HT-29 (cell line): ENCODE measurements around the gene PAN2. TPM values are rescaled to one million over a fixed set of nuclear protein-coding genes. Genes with fewer than 3 reads are reported as not detected.
"Not testable (repeated sequence)": the region's sequence is repeated elsewhere in the genome, so short reads cannot be mapped to it uniquely, and the experiment has no call there.

ENCODE experiments used
- DNase-seq: peaks from one replicate; pipeline ENCODE4 v3.0.0-alpha.2; 2015; ENCODE audit warnings: low spot score
- total RNA-seq: library from RNA; depleted of rRNA; stranded (reverse); fragments of >200 nt; shearing (Covaris generic); gene quantifications from 2 replicates; pipeline ENCODE4 v1.2.3, GENCODE V29; 2014

PAN2 gene
- total RNA-seq, 1 experiment from 2014 or later: 28.8 TPM

DNA sequence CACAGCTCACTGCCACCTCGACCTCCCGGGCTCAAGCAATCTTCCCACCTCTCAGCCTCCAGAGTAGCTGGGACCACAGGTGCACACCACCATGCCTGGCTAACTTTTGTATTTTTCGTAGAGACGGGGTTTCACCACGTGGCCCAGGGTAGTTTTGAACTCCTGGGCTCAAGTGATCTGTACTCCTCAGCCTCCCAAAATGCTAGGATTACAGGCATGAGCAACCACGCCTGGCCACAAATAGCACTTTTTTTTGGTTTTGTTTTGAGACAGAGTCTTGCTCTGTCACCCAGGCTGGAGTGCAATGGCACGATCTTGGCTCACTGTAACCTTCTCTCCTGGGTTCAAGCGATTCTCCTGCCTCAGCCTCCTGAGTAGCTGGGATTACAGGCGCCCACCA, 13.5 kb upstream of the PAN2 start:
- not testable (repeated sequence) for DNase-seq

DNA sequence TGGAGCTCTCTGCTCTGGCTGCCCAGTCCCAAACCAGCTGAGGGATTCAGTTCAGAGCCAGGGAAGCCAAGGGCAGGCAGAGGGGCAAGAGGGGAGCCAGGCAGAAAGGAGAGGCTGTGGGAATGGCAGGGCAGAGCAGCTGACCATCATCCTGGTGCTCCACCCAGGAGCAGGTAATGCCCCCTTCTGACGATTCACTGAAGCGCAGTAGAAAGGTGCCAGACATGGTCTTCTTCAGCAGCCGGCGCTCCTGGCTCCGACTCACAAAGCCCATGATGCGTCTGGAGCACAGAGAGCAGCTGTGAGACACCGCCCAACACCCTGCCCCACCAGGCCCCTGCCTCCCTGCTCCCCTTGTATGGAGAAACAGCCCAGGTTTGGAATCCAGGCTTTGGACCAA, 12.9 kb upstream of the PAN2 start:
- no peak for DNase-seq

GRCh38 chr12:56342290-56342689, 8.5 kb upstream of the PAN2 start:
- not testable (repeated sequence) for DNase-seq

DNA sequence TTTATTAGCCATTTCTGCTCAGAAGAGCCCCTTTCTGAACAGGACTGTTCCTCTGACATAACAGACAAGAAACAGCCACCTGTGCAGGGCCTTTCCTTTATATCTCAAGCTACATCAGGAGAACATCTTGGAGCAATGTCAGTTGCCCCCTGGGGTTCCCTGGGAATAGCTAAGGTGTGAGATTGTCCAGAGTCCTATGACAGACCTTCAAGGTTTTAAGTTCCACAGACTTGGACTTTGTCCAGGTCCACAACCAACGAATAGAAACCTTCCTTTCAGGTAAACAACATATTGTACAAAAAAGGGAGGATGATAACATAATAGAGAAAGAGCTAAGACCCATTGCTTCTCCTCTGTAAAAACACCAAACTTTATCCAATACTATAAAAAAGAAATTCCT, 7.8 kb upstream of the PAN2 start:
- no peak for DNase-seq

DNA sequence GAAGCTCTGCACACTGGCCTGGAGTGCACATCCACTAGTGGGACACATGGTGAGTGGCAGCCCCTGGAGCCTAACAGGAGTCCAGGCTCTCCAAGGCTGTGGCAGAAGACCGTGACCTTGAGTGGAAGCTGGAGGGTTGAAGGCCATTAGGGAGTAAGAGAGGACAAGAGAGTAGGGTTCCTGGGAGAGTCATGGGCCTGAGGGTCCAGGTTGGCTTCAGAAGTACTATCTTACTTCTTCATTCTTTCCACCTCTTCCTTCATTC, 5.3 kb upstream of the PAN2 start:
- no peak for DNase-seq

DNA sequence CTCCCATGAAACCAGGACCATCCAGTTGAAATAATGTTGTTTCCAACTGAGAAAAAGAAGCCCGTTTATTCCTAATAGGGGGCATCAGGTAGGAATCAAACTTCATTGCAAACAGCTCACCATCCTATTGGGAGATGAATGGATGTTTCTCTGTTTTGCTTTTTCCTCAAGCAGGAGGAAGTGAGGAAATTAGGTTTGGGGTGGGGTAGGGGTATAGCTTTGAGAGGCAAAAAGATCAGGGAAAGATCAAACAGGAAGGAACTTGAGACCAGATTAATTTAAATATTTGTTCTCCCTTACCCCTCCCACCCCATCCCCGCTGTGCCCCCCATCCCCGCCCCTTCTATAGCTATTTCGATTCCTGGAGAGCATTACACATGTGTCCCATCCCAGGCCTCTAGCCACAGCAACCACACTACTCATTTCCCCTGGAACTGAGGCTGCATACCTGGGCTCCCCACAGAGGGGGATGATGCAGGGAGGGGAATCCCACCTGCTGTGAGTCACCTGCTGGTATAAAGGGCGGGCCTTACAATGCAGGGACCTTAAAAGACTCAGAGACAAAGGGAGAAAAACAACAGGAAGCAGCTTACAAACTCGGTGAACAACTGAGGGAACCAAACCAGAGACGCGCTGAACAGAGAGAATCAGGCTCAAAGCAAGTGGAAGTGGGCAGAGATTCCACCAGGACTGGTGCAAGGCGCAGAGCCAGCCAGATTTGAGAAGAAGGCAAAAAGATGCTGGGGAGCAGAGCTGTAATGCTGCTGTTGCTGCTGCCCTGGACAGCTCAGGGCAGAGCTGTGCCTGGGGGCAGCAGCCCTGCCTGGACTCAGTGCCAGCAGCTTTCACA, 4.7 kb upstream of the PAN2 start, which contains the start of gene IL23A:
Gene IL23A, plus strand, starts transcription at position 577 of the 850 bp plus-strand sequence. Its CDS starts 161 bp downstream, at position 738.
- no peak for DNase-seq

- no peak for DNase-seq
Observed at GRCh38 chr12:56337753-56338251, 4.0 kb upstream of the PAN2 start.

GRCh38 chr12:56336361-56337167, 2.8 kb upstream of the PAN2 start:
- no peak for DNase-seq

GRCh38 chr12:56335527-56335926, 1.7 kb upstream of the PAN2 start:
- DNase-seq: not testable (repeated sequence)

DNA sequence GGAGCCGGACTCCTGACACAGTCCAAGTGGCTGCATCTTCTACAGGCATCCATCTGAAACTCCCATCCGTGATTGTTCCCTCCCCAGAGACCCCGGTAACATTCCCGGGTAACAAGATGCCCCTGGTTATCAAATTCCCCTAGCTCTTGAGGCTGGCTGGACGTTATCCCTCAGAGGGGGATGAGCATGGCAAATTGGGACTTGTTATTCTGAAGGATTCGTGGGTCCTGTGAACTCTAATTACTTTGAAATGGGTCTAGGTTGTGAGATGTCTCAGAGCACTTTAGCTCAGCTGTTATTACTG, 642 bp upstream of the PAN2 start:
- no peak for DNase-seq

DNA sequence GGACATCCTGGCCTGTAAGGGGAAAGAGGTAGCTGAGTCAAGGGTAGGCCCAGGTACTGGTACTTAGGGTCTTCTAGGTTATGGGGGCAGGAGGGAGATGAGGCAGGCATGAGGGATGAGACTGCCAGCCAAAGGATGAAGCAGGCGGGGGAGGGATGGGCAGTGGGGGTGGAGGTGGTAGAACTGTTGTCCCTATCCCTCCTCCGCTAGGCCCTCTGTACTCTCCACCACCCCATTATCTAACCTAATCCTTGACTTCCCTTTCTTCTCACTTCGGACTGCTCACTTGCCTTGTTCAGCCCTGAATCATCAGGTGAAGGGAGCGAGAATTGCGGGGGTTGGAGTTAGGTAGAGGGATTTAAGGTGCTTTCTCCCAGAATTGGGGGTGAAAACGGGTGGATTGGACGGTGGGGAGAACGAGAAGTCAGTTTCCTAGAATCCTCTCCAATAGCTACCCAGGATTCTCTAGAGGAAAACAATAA, 562 bp downstream of the PAN2 start:
- no peak for DNase-seq

DNA sequence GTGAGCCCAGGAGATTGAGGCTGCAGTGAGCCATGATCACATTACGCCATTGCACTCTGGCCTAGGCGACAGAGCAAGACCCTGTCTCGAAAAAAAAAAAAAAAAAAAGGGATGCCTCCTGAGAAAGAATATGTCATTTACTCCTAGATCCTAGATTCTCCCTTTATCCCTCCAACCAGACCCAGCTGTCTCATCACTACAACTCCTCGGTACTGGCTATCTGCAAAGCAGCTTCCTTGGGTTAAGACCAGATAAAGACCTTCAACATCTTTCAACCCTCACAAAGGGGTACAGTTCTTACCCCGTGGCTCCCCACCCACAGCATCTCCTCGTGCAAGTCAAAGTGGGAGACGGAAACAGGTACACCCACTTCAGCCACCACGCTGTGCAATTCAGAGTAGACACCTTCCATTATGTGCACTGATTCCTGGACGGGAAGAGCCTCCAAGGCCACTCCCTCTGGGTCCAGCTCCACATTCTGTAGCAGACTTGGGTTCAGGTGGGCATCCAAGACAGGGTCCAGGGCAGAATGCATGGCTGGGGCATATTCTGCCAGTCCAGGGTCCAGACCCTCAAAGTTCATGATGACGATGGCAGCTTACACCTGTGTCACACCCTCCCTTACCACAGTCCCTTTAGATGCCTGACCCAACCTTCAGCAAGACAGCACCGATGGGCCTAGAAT, 1.1 kb downstream of the PAN2 start:
- no peak for DNase-seq

- DNase-seq: no peak
Observed at GRCh38 chr12:56330936-56331490, 2.8 kb downstream of the PAN2 start.

GRCh38 chr12:56326533-56326932, 7.3 kb downstream of the PAN2 start:
- no peak for DNase-seq

DNA sequence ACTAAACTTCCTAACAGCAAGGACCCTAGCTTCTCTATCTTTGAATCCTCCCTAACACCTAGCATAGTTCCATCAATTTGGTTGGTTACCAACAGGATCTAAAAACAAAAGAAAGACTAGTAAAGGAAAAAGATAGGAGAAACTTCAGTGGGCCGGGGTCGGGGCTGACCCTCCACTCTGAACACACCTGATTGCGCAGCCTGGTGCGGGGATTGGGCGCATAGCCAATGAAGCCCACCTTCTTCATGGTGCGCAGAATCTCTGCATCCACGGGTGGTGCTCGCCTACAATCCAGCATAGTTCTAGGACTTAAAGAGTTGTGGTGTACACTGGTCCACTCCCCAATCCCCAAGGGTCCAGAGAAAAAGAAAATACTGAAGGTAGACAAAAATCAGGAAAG, 7.7 kb downstream of the PAN2 start:
- no peak for DNase-seq

GRCh38 chr12:56324206-56324605, 9.6 kb downstream of the PAN2 start:
- DNase-seq: no peak

GRCh38 chr12:56321610-56322009, 12.2 kb downstream of the PAN2 start:
- DNase-seq: not testable (repeated sequence)

- no peak for DNase-seq
Observed at GRCh38 chr12:56321027-56321426, 12.8 kb downstream of the PAN2 start.

GRCh38 chr12:56317675-56318074, 16.1 kb downstream of the PAN2 start:
- DNase-seq: no peak

GRCh38 chr12:56315622-56316473, 18.0 kb downstream of the PAN2 start, which contains the start of gene CNPY2:
TSS of gene CNPY2 (minus strand) at chr12:56315988. CDS start at chr12:56315217, 771 bp downstream.
- DNase-seq: peak; percentile 97

DNA sequence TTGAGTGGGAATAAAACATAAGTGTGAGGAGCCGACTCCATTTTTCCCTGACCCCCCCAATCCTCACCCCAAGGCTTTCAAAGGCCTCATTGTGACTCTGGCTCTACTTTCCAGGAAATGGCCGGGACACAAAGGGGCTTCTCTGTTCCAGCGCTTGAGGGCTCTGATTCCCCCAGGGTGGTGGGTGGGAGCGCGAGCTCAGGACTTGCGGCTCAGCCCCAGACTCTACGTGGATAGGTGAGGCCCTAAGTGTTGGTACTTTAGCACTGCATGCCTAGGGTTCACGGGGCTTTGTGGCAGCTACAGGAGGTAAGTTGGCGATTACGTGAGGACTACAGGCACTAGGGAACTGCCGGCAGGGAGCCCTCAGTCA, 18.6 kb downstream of the PAN2 start:
- DNase-seq: peak; percentile 51
